CD4-positive, alpha-beta T cell (primary cell): ENCODE measurements around the gene ZMYND11. TPM values are rescaled to one million over a fixed set of nuclear protein-coding genes. Genes with fewer than 3 reads are reported as not detected.

Source experiments
- ATAC-seq: fragments of 200-7000 bp; cut with Tn5 transposase; one replicate; pipeline ENCODE4 v1.10.0; 2022; ENCODE audit warnings: mild to moderate bottlenecking; ENCODE audit not compliant: poor library complexity
- CTCF ChIA-PET: fragments of 350-600 bp; sonication (Branson Sonifier 250); formaldehyde crosslinking; loops from one replicate; lab custom pipeline; 2021; ENCODE audit warnings: antibody characterized with exemption, inconsistent platforms; lab: Charles Lee
- POLR2A ChIA-PET: fragments of 350-600 bp; sonication (Branson Sonifier 250); formaldehyde crosslinking; loops from one replicate; lab custom pipeline; 2021; ENCODE audit warnings: antibody characterized with exemption, inconsistent platforms; lab: Charles Lee
- DNase-seq, 14 experiments: peaks; one replicate each; pipeline ENCODE4 v3.0.0-alpha.2; 2013 to 2020; ENCODE audit warnings: mixed read lengths in 2 of 14
- H3K27ac ChIP-seq, 2 donors: one replicate each; pipeline versions ENCODE4 v1.5.1 to v1.7.0; 2013; ENCODE audit warnings: low read length in 2 of 2, low read depth in 1 of 2, mild to moderate bottlenecking in 1 of 2
- H3K27me3 ChIP-seq, 2 experiments: 1 replicate in 1 of 2; 2 replicates in 1 of 2; pipeline versions ENCODE4 v1.6.1 to v1.7.0; 2013; ENCODE audit warnings: low read length in 2 of 2, control low read depth in 1 of 2, mild to moderate bottlenecking in 1 of 2, moderate library complexity in 1 of 2; ENCODE audit not compliant: insufficient read depth in 2 of 2, control insufficient read depth in 1 of 2
- H3K36me3 ChIP-seq: one replicate; pipeline ENCODE4 v1.6.1; 2013; ENCODE audit warnings: low read length, control low read depth; ENCODE audit not compliant: insufficient read depth
- H3K4me1 ChIP-seq: one replicate; pipeline ENCODE4 v1.6.1; 2013; ENCODE audit warnings: low read length, control low read depth; ENCODE audit not compliant: insufficient read depth
- H3K4me3 ChIP-seq: one replicate; pipeline ENCODE4 v1.5.1; 2013; ENCODE audit warnings: mild to moderate bottlenecking, low read length, moderate library complexity
- H3K9me3 ChIP-seq, 2 experiments: 1 replicate in 1 of 2; 2 replicates in 1 of 2; pipeline versions ENCODE4 v1.6.1 to v1.7.0; 2013; ENCODE audit warnings: low read length in 2 of 2, mild to moderate bottlenecking in 2 of 2, control low read depth in 1 of 2, moderate library complexity in 1 of 2; ENCODE audit not compliant: control insufficient read depth in 1 of 2, insufficient read depth in 1 of 2
- H3K27ac Mint-ChIP-seq: one replicate; pipeline ENCODE4 v1.8.0; 2020; ENCODE audit warnings: mixed read lengths
- H3K27me3 Mint-ChIP-seq: one replicate; pipeline ENCODE4 v1.8.0; 2021; ENCODE audit warnings: mixed read lengths
- H3K36me3 Mint-ChIP-seq: one replicate; pipeline ENCODE4 v1.8.0; 2021; ENCODE audit warnings: low read depth, mixed read lengths
- H3K4me1 Mint-ChIP-seq: one replicate; pipeline ENCODE4 v1.8.0; 2021; ENCODE audit warnings: low read depth, mixed read lengths
- H3K4me3 Mint-ChIP-seq: one replicate; pipeline ENCODE4 v1.8.0; 2020; ENCODE audit warnings: mild to moderate bottlenecking, mixed read lengths
- H3K9me3 Mint-ChIP-seq: one replicate; pipeline ENCODE4 v1.8.0; 2020; ENCODE audit warnings: mixed read lengths
- intact Hi-C, 2 experiments: fragments of 100-400 bp; cut with DNase I in 1 of 2; cut with micrococcal nuclease in 1 of 2; formaldehyde crosslinking; loops; one replicate each; pipeline versions ENCODE4 v1.15.1 to v1.9.0; 2023 to 2025; cut with DNase I, micrococcal nuclease
- total RNA-seq, 174 experiments: library from RNA in 2 of 174; stranded (reverse) in 2 of 174; gene quantifications; one replicate each; pipeline ENCODE4 v1.2.3 and lab custom pipeline; 2021 to 2026
- TF ChIP-seq, protein P1 (sequence below): fragments of 200-600 bp; IDR thresholded peaks from one replicate; pipeline ENCODE4 v1.8.0; 2022; ENCODE audit warnings: antibody characterized with exemption, mild to moderate bottlenecking

Gene ZMYND11
- total RNA-seq, 2 experiments from 2014 or later: 19.9 to 22.2 TPM

DNA sequence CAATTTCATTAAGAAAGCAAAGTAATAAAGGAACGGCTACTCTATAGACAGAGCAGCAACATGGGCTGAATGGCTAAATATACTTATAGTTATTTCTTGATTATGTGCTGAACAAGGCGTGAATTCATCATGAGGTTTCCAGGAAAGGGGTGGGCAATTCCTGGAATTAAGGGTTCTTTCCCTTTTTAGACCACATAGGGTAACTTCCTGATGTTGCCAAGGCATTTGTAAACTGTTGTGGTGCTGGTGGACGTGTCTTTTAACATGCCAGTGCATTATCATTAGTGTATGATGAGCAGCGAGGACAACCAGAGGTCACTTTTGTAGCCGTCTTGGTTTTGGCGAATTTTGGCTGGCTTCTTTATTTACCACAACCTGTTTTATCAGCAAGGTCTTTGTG is 28.5 kb upstream of the ZMYND11 start:
- ATAC-seq (no peak), DNase-seq (no peak)
- intact Hi-C loops: no loop called here
- Mint-ChIP-seq H3K4me3 (no peak overlapping the region), H3K27ac (no peak overlapping the region), H3K9me3 (no peaks in the 10 kb centered on the region), H3K36me3 (no peaks in the 10 kb centered on the region), H3K27me3 (no peaks in the 10 kb centered on the region), H3K4me1 (no peaks in the 10 kb centered on the region)
- TF ChIP-seq, protein P1, sequence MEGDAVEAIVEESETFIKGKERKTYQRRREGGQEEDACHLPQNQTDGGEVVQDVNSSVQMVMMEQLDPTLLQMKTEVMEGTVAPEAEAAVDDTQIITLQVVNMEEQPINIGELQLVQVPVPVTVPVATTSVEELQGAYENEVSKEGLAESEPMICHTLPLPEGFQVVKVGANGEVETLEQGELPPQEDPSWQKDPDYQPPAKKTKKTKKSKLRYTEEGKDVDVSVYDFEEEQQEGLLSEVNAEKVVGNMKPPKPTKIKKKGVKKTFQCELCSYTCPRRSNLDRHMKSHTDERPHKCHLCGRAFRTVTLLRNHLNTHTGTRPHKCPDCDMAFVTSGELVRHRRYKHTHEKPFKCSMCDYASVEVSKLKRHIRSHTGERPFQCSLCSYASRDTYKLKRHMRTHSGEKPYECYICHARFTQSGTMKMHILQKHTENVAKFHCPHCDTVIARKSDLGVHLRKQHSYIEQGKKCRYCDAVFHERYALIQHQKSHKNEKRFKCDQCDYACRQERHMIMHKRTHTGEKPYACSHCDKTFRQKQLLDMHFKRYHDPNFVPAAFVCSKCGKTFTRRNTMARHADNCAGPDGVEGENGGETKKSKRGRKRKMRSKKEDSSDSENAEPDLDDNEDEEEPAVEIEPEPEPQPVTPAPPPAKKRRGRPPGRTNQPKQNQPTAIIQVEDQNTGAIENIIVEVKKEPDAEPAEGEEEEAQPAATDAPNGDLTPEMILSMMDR: no peak
- Histone ChIP-seq H3K36me3 (no peaks in the 10 kb centered on the region), H3K4me3 (no peak overlapping the region), H3K4me1 (no peaks in the 10 kb centered on the region), H3K9me3 (peaks cover 0 to 12% of the 10 kb centered on the region in 2 experiments), H3K27ac (no peak overlapping the region), H3K27me3 (no peaks in the 10 kb centered on the region)
- POLR2A ChIA-PET: no interaction called here
- CTCF ChIA-PET: no interaction called here

DNA sequence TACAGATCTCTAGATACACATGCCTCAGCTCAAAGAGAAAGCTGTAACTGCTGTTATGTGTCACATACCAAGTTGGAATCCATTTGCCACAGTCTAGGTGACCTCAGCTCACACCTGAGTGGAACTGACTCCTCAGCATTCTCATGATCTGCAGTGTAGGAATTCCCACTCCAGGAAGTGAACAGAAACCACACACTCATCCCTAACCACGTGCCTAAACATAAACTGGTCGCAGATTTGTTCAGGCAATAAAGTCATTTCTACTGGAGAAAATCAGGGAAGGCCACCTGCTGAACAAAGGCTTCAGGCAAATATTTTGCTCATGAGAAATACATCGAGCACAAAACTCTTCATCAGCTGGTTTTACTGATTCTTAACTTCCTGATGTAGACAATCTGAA is 23.0 kb upstream of the ZMYND11 start:
- Histone ChIP-seq H3K27ac (no peak overlapping the region), H3K9me3 (peaks cover 0 to 3% of the 10 kb centered on the region in 2 experiments), H3K4me1 (no peaks in the 10 kb centered on the region), H3K4me3 (no peak overlapping the region), H3K27me3 (peaks cover 7 to 9% of the 10 kb centered on the region in 2 experiments), H3K36me3 (no peaks in the 10 kb centered on the region)
- ATAC-seq (no peak), DNase-seq (no peak)
- Mint-ChIP-seq H3K36me3 (no peaks in the 10 kb centered on the region), H3K9me3 (peaks cover 4% of the 10 kb centered on the region), H3K4me3 (no peak overlapping the region), H3K27ac (no peak overlapping the region), H3K27me3 (peaks cover 11% of the 10 kb centered on the region), H3K4me1 (no peaks in the 10 kb centered on the region)
- TF ChIP-seq, protein P1: no peak
- intact Hi-C loops: no loop called here
- ChIA-PET POLR2A (no interaction called here), CTCF (no interaction called here)

DNA sequence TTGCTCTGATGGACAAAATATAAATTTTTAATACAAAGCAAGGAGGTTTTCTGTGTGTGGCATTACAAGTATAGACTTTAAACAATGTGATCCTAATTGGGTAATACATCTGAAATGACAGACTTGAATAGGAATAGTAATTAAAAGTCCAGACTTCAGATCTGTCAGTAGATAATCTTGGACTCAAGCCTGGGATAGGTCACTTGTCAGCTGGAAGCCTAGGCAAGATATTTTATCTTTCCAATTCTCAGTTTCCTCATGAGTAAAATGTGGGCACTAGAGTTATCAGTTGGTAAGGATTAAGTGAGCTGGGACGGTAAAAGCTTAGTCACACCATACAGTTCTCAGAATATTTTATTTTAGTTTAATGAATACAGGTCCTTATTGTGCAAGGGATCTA is 10.4 kb upstream of the ZMYND11 start:
- H3K4me1 ChIP-seq: peaks cover 5% of the 10 kb centered on the region
- H3K4me1 Mint-ChIP-seq: peaks cover 14% of the 10 kb centered on the region
- no peak overlapping the region for H3K27ac ChIP-seq
- H3K36me3 ChIP-seq: no peaks in the 10 kb centered on the region
- no peak overlapping the region for H3K4me3 Mint-ChIP-seq
- no peak for ATAC-seq
- H3K4me3 ChIP-seq: no peak overlapping the region
- peaks cover 0 to 7% of the 10 kb centered on the region in 2 experiments for H3K9me3 ChIP-seq
- H3K27me3 ChIP-seq: peaks cover 0 to 10% of the 10 kb centered on the region in 2 experiments
- intact Hi-C loops: no loop called here
- H3K36me3 Mint-ChIP-seq: peaks cover 4% of the 10 kb centered on the region
- peaks cover 3% of the 10 kb centered on the region for H3K9me3 Mint-ChIP-seq
- peaks cover 30% of the 10 kb centered on the region for H3K27me3 Mint-ChIP-seq
- CTCF ChIA-PET: interaction anchor here (1.5 kb wide), 1 partner anchor 18 kb away, joined by 5 read pairs; no protein-coding TSS in a partner anchor
- POLR2A ChIA-PET: interaction anchor here (1.9 kb wide), 1 partner anchor 11 kb away, joined by 6 read pairs; the partner anchor contains the start of gene ZMYND11
- TF ChIP-seq, protein P1: no peak
- H3K27ac Mint-ChIP-seq: no peak overlapping the region
- DNase-seq: no peak
